SK-N-SH (cell line): ENCODE results near the gene KLHL26. TPM values are rescaled to one million over a fixed set of nuclear protein-coding genes. Genes with fewer than 3 reads are reported as not detected.

Source experiments
- CTCF ChIA-PET: fragments of 300-600, 350-600 bp; formaldehyde crosslinking; extraction: SDS; loops from one replicate; lab custom pipeline; 2021; lab: Yijun Ruan, JAX
- POLR2A ChIA-PET: fragments of 350-600 bp; sonication (Branson Sonifier 250); formaldehyde crosslinking; extraction: SDS; loops from one replicate; lab custom pipeline; 2020; ENCODE audit warnings: antibody characterized with exemption, inconsistent platforms; lab: Yijun Ruan, JAX
- DNase-seq: peaks from one replicate; pipeline ENCODE4 v3.0.0; 2012
- H2AFZ ChIP-seq: fragments of 200-600 bp; sonication (generic); 2 replicates; pipeline ENCODE4 v1.8.1; 2016; ENCODE audit warnings: antibody characterized with exemption, mild to moderate bottlenecking, low read depth
- H3F3A ChIP-seq: fragments of 200-600 bp; sonication (generic); replicated peaks from 2 replicates; pipeline ENCODE3; 2016; ENCODE audit warnings: antibody characterized with exemption, mild to moderate bottlenecking; ENCODE audit not compliant: insufficient read depth
- H3K27ac ChIP-seq, 2 experiments: fragments of 200-500 bp in 1 of 2; fragments of 200-600 bp in 1 of 2; sonication (Bioruptor generic) in 1 of 2; sonication (generic), shearing (Covaris generic) in 1 of 2; 2 replicates each; pipeline versions ENCODE4 v1.5.1 to v1.6.1; 2014 to 2016; ENCODE audit warnings: low read depth in 2 of 2, inconsistent platforms in 1 of 2, low read length in 1 of 2, mild to moderate bottlenecking in 1 of 2, mixed read lengths in 1 of 2
- H3K27me3 ChIP-seq: fragments of 200-600 bp; sonication (generic), shearing (Covaris generic); 2 replicates; pipeline ENCODE4 v1.6.1; 2016; ENCODE audit warnings: mixed run types; ENCODE audit not compliant: insufficient read depth
- H3K36me3 ChIP-seq, 2 experiments: fragments of 200-500 bp in 1 of 2; fragments of 200-600 bp in 1 of 2; sonication (Bioruptor generic) in 1 of 2; sonication (generic) in 1 of 2; replicated peaks in 1 of 2; 2 replicates each; pipeline versions ENCODE3 to v1.5.1; 2014 to 2016; ENCODE audit warnings: low read length in 1 of 2, mild to moderate bottlenecking in 1 of 2; ENCODE audit not compliant: insufficient read depth in 2 of 2, control insufficient read depth in 1 of 2
- H3K4me1 ChIP-seq, 2 experiments: fragments of 200-500 bp in 1 of 2; fragments of 200-600 bp in 1 of 2; sonication (Bioruptor generic) in 1 of 2; sonication (generic), shearing (Covaris generic) in 1 of 2; 2 replicates each; pipeline versions ENCODE4 v1.5.1 to v1.6.1; 2014 to 2016; ENCODE audit warnings: low read depth in 1 of 2, low read length in 1 of 2, mixed run types in 1 of 2; ENCODE audit not compliant: insufficient read depth in 2 of 2, control insufficient read depth in 1 of 2
- H3K4me2 ChIP-seq: fragments of 200-600 bp; sonication (generic), shearing (Covaris generic); 2 replicates; pipeline ENCODE4 v1.6.1; 2017; ENCODE audit warnings: mixed run types
- H3K4me3 ChIP-seq, 2 experiments: fragments of 200-500 bp in 1 of 2; fragments of 200-600 bp in 1 of 2; sonication (Bioruptor generic) in 1 of 2; sonication (generic), shearing (Covaris generic) in 1 of 2; 2 replicates each; pipeline versions ENCODE4 v1.5.1 to v1.8.1; 2014 to 2016; ENCODE audit warnings: low read depth in 2 of 2, inconsistent platforms in 1 of 2, low read length in 1 of 2, mild to moderate bottlenecking in 1 of 2, mixed read lengths in 1 of 2, moderate library complexity in 1 of 2
- H3K79me2 ChIP-seq: fragments of 200-600 bp; sonication (generic); 2 replicates; pipeline ENCODE4 v1.8.1; 2017; ENCODE audit warnings: mild to moderate bottlenecking; ENCODE audit not compliant: insufficient read depth
- H3K9ac ChIP-seq: fragments of 200-600 bp; sonication (generic); 2 replicates; pipeline ENCODE4 v1.6.1; 2017; ENCODE audit warnings: mixed run types
- H3K9me2 ChIP-seq: fragments of 200-600 bp; sonication (generic); 2 replicates; pipeline ENCODE4 v1.6.1; 2017; ENCODE audit warnings: mixed run types
- H3K9me3 ChIP-seq: fragments of 200-600 bp; sonication (generic); 2 replicates; pipeline ENCODE4 v1.6.1; 2017; ENCODE audit warnings: mixed run types, mild to moderate bottlenecking, moderate library complexity
- H4K20me1 ChIP-seq: fragments of 200-600 bp; sonication (generic); 2 replicates; pipeline ENCODE4 v1.6.1; 2017; ENCODE audit warnings: mild to moderate bottlenecking, mixed run types; ENCODE audit not compliant: insufficient read depth
- CHD2 ChIP-seq: fragments of 150-350 bp; IDR thresholded peaks from 2 replicates; pipeline ENCODE4 v1.6.1; 2018; ENCODE audit warnings: low read length; ENCODE audit not compliant: partially characterized antibody
- CTCF ChIP-seq: fragments of 200-600 bp; sonication (generic); IDR thresholded peaks from 2 replicates; pipeline ENCODE4 v1.6.1; 2017; ENCODE audit warnings: antibody characterized with exemption, mild to moderate bottlenecking, moderate library complexity
- ELF1 ChIP-seq: IDR thresholded peaks from 2 replicates; pipeline ENCODE4 v1.4.0; 2012
- EP300 ChIP-seq, 2 experiments: IDR thresholded peaks; 2 replicates each; pipeline versions ENCODE4 v1.4.0 to v1.6.1; 2012; ENCODE audit warnings: borderline replicate concordance in 1 of 2, low read depth in 1 of 2, low read length in 1 of 2
- FOSL2 ChIP-seq: IDR thresholded peaks from 2 replicates; pipeline ENCODE4 v1.4.0; 2012; ENCODE audit warnings: low read depth, mild to moderate bottlenecking, moderate library complexity, borderline replicate concordance
- GATA2 ChIP-seq: sonication (generic); formaldehyde crosslinking; IDR thresholded peaks from 2 replicates; pipeline ENCODE4 v1.5.0; 2020; ENCODE audit warnings: mild to moderate bottlenecking, missing genetic modification reagents
- IRF3 ChIP-seq: fragments of 150-350 bp; IDR thresholded peaks from 2 replicates; pipeline ENCODE4 v1.6.1; 2016; ENCODE audit warnings: mild to moderate bottlenecking, low read depth, low read length
- MEF2A ChIP-seq: IDR thresholded peaks from 2 replicates; pipeline ENCODE4 v1.4.0; 2012; ENCODE audit warnings: low read depth, borderline replicate concordance
- NFIC ChIP-seq: IDR thresholded peaks from 2 replicates; pipeline ENCODE4 v1.4.0; 2012; ENCODE audit warnings: borderline replicate concordance
- PBX3 ChIP-seq: IDR thresholded peaks from 2 replicates; pipeline ENCODE4; 2012
- POLR2AphosphoS5 ChIP-seq: IDR thresholded peaks from 2 replicates; pipeline ENCODE4 v1.6.1; 2012; ENCODE audit warnings: low read depth, low read length
- RFX5 ChIP-seq: IDR thresholded peaks from 2 replicates; pipeline ENCODE4 v1.6.1; 2012; ENCODE audit warnings: mild to moderate bottlenecking, improper control_type of control experiment, low read length
- SIN3A ChIP-seq: IDR thresholded peaks from 2 replicates; pipeline ENCODE4 v1.6.1; 2012; ENCODE audit warnings: low read depth, mild to moderate bottlenecking, low read length, moderate library complexity, borderline replicate concordance
- TAF1 ChIP-seq: IDR thresholded peaks from 2 replicates; pipeline ENCODE4 v1.6.1; 2012; ENCODE audit warnings: low read depth, mild to moderate bottlenecking, low read length, moderate library complexity, borderline replicate concordance
- YY1 ChIP-seq: IDR thresholded peaks from 2 replicates; pipeline ENCODE4 v1.4.0; 2012; ENCODE audit warnings: low read depth, mild to moderate bottlenecking
- WGBS: methylation state at CpG from one replicate; pipeline ENCODE4 v1.1.6; 2017; ENCODE audit warnings: low lambda C conversion rate; 5-methylcytosine and 5-hydroxymethylcytosine counted together
- polyA plus RNA-seq, 3 experiments: library from polyadenylated mRNA; depleted of rRNA; stranded (reverse); fragments of >200 nt; gene quantifications; 2 replicates each; pipeline ENCODE4 v1.2.3, GENCODE V29; 2012

KLHL26 gene
- polyA plus RNA-seq, 1 of the 3 experiments (the other 2 are of a cell fraction): 4.6 TPM

- peaks cover 64% of the 10 kb centered on the region for H3K79me2 ChIP-seq
- H4K20me1 ChIP-seq: peaks cover 19% of the 10 kb centered on the region; the same call in 1 of the 2 replicates
- CTCF ChIA-PET: no interaction called here
These were observed 51.1 kb downstream of the KLHL26 start for GRCh38 chr19:18687740-18688465.

More at GRCh38 chr19:18687740-18688465, 51.1 kb downstream of the KLHL26 start:
- Histone ChIP-seq H3K4me1 (peaks cover 0 to 13% of the 10 kb centered on the region in 2 experiments; a peak in 1 of 4 replicates), H2AFZ (no peak overlapping the region), H3K9me2 (no peaks in the 10 kb centered on the region), H3K9ac (no peak overlapping the region), H3K4me3 (no peak overlapping the region), H3F3A (no peaks in the 10 kb centered on the region), H3K27ac (no peak overlapping the region), H3K27me3 (no peaks in the 10 kb centered on the region), H3K9me3 (no peaks in the 10 kb centered on the region), H3K36me3 (no peaks in the 10 kb centered on the region), H3K4me2 (no peak overlapping the region)
- TF ChIP-seq SIN3A: no peak
- TF ChIP-seq POLR2AphosphoS5: no peak
- TF ChIP-seq FOSL2: no peak
- TF ChIP-seq EP300 (IDR thresholded peaks at IDR 0.05; ENCODE audit: borderline replicate concordance in 1 of 2, low read depth in 1 of 2, low read length in 1 of 2): no peak
- TF ChIP-seq PBX3: no peak
- no peak for TF ChIP-seq YY1
- TF ChIP-seq ELF1: no peak
- TF ChIP-seq MEF2A: no peak
- TF ChIP-seq CTCF: no peak
- TF ChIP-seq RFX5: no peak
- no peak for TF ChIP-seq CHD2
- TF ChIP-seq GATA2 (CRISPR knock-in tag): no peak
- no peak for TF ChIP-seq TAF1
- no peak for TF ChIP-seq IRF3
- TF ChIP-seq NFIC: no peak
- POLR2A ChIA-PET: no interaction called here
- no peak for DNase-seq
- 96% methylated on average over 16 of the region's 16 CpGs for WGBS
